Stomach smooth muscle (tissue), 2 donors: Measurements from ENCODE around the gene PLCD1.
"Not testable (repeated sequence)": the region's sequence is repeated elsewhere in the genome, so short reads cannot be mapped to it uniquely, and the experiment has no call there.

ENCODE experiments used
- H3K27ac ChIP-seq: one replicate; pipeline ENCODE4 v1.7.0; 2013; ENCODE audit warnings: mild to moderate bottlenecking, low read length, inconsistent platforms
- H3K27me3 ChIP-seq, 2 donors: one replicate each; pipeline ENCODE4 v1.7.0; 2013; ENCODE audit warnings: low read length in 2 of 2; ENCODE audit not compliant: insufficient read depth in 2 of 2, control insufficient read depth in 1 of 2
- H3K36me3 ChIP-seq, 2 donors: one replicate each; pipeline ENCODE4 v1.7.0; 2013; ENCODE audit warnings: low read length in 2 of 2; ENCODE audit not compliant: control insufficient read depth in 2 of 2, insufficient read depth in 2 of 2
- H3K4me1 ChIP-seq: one replicate; pipeline ENCODE4 v1.7.0; 2013; ENCODE audit warnings: low read length; ENCODE audit not compliant: control insufficient read depth, insufficient read depth
- H3K4me3 ChIP-seq, 2 donors: one replicate each; pipeline ENCODE4 v1.7.0; 2013; ENCODE audit warnings: low read length in 2 of 2
- H3K9ac ChIP-seq, 2 donors: one replicate each; pipeline ENCODE4 v1.7.0; 2013; ENCODE audit warnings: low read length in 2 of 2, mild to moderate bottlenecking in 1 of 2
- H3K9me3 ChIP-seq, 2 donors: one replicate each; pipeline ENCODE4 v1.7.0; 2013; ENCODE audit warnings: low read length in 2 of 2; ENCODE audit not compliant: control insufficient read depth in 2 of 2
- donor health status: healthy.
- donor health status: Pancreatic carcinoma.

Gene PLCD1

DNA sequence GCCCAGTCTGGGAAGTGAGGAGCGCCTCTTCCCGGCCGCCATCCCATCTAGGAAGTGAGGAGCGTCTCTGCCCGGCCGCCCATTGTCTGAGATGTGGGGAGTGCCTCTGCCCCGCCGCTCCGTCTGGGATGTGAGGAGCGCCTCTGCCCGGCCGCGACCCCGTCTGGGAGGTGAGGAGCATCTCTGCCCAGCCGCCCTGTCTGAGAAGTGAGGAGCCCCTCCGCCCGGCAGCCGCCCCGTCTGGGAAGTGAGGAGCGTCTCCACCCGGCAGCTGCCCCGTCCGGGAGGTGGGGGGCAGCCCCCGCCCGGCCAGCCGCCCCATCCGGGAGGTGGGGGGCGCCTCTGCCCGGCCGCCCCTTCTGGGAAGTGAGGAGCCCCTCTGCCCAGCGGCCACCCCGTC, 23.8 kb upstream of the PLCD1 start:
- not testable (repeated sequence) for H3K27me3 ChIP-seq, H3K9ac ChIP-seq, H3K27ac ChIP-seq, H3K4me1 ChIP-seq, H3K4me3 ChIP-seq, H3K9me3 ChIP-seq, H3K36me3 ChIP-seq

GRCh38 chr3:38051131-38051530, 21.7 kb upstream of the PLCD1 start:
- H3K4me1 ChIP-seq = no peaks in the 10 kb centered on the region
- no peaks in the 10 kb centered on the region for H3K9me3 ChIP-seq
- H3K36me3 ChIP-seq = no peaks in the 10 kb centered on the region
- H3K27me3 ChIP-seq = peaks cover 0 to 3% of the 10 kb centered on the region in 2 donors
- no peak overlapping the region for H3K9ac ChIP-seq
- no peak overlapping the region for H3K4me3 ChIP-seq
- H3K27ac ChIP-seq = no peak overlapping the region

GRCh38 chr3:38049358-38050126, 20.1 kb upstream of the PLCD1 start:
- Histone ChIP-seq H3K4me3 (no peak overlapping the region), H3K9me3 (no peaks in the 10 kb centered on the region), H3K36me3 (no peaks in the 10 kb centered on the region), H3K9ac (no peak overlapping the region), H3K27me3 (peaks cover 0 to 3% of the 10 kb centered on the region in 2 donors), H3K4me1 (no peaks in the 10 kb centered on the region), H3K27ac (no peak overlapping the region)

GRCh38 chr3:38047896-38048295, 18.5 kb upstream of the PLCD1 start:
- Histone ChIP-seq H3K9me3 (no peaks in the 10 kb centered on the region), H3K27ac (no peak overlapping the region), H3K36me3 (no peaks in the 10 kb centered on the region), H3K27me3 (peaks cover 0 to 3% of the 10 kb centered on the region in 2 donors), H3K9ac (no peak overlapping the region), H3K4me3 (no peak overlapping the region), H3K4me1 (no peaks in the 10 kb centered on the region)

GRCh38 chr3:38046821-38047220, 17.4 kb upstream of the PLCD1 start:
- Histone ChIP-seq H3K36me3 (no peaks in the 10 kb centered on the region), H3K9ac (no peak overlapping the region), H3K27me3 (no peaks in the 10 kb centered on the region), H3K9me3 (no peaks in the 10 kb centered on the region), H3K27ac (no peak overlapping the region), H3K4me3 (no peak overlapping the region), H3K4me1 (no peaks in the 10 kb centered on the region)

GRCh38 chr3:38046027-38046426, 16.6 kb upstream of the PLCD1 start:
- Histone ChIP-seq H3K36me3 (no peaks in the 10 kb centered on the region), H3K27me3 (no peaks in the 10 kb centered on the region), H3K4me3 (no peak overlapping the region), H3K27ac (no peak overlapping the region), H3K9ac (no peak overlapping the region), H3K9me3 (no peaks in the 10 kb centered on the region), H3K4me1 (no peaks in the 10 kb centered on the region)

- no peak overlapping the region for H3K4me3 ChIP-seq
- no peaks in the 10 kb centered on the region for H3K36me3 ChIP-seq
- H3K27ac ChIP-seq = no peak overlapping the region
- no peaks in the 10 kb centered on the region for H3K27me3 ChIP-seq
- no peaks in the 10 kb centered on the region for H3K9me3 ChIP-seq
- H3K9ac ChIP-seq = no peak overlapping the region
- H3K4me1 ChIP-seq = peaks cover 10% of the 10 kb centered on the region
Observed at GRCh38 chr3:38043486-38043885, 14.0 kb upstream of the PLCD1 start.

- Histone ChIP-seq H3K4me3 (no peak overlapping the region), H3K4me1 (peaks cover 10% of the 10 kb centered on the region), H3K9ac (no peak overlapping the region), H3K27ac (no peak overlapping the region), H3K27me3 (no peaks in the 10 kb centered on the region), H3K9me3 (no peaks in the 10 kb centered on the region), H3K36me3 (no peaks in the 10 kb centered on the region)
Observed at GRCh38 chr3:38040401-38040800, 11.0 kb upstream of the PLCD1 start.

DNA sequence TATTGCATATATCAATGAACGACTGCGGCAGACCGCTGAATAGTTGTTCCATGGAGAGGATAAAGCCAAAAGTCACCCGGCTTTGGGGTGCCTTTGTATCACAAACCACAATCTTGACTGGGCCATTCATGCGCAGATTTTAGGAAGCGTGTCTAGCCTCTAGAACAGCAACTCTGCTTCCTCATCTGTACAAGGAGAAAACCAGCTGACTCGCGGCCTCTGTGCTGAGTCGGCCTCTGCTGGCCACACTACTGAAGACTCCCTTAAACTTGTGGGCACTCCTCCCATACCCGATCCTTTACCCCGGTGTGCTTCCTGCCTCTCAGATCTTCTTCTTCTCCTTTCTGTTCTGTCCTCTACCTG, 10.4 kb upstream of the PLCD1 start:
- H3K27me3 ChIP-seq = no peaks in the 10 kb centered on the region
- no peak overlapping the region for H3K27ac ChIP-seq
- H3K9ac ChIP-seq = peak overlapping the region in 1 of 2 donors; percentile 47
- H3K4me1 ChIP-seq = peaks cover 10% of the 10 kb centered on the region
- no peaks in the 10 kb centered on the region for H3K36me3 ChIP-seq
- peak overlapping the region; percentile 73 to 78 for H3K4me3 ChIP-seq
- H3K9me3 ChIP-seq = no peaks in the 10 kb centered on the region

GRCh38 chr3:38039101-38039898, 9.9 kb upstream of the PLCD1 start, which contains the start of gene DLEC1:
TSS of gene DLEC1 (plus strand) at chr3:38039208. CDS start at chr3:38039226, 18 bp downstream.
- H3K36me3 ChIP-seq = no peaks in the 10 kb centered on the region
- no peak within 1 kb of the TSS for H3K27ac ChIP-seq
- peaks cover 10% of the 10 kb centered on the region for H3K4me1 ChIP-seq
- peak within 1 kb of the TSS; percentile 73 to 78 for H3K4me3 ChIP-seq
- H3K27me3 ChIP-seq = no peaks in the 10 kb centered on the region
- no peaks in the 10 kb centered on the region for H3K9me3 ChIP-seq
- peak within 1 kb of the TSS; percentile 24 to 47 for H3K9ac ChIP-seq

- Histone ChIP-seq H3K4me3 (peak overlapping the region in 1 of 2 donors; percentile 73), H3K27ac (no peak overlapping the region), H3K27me3 (no peaks in the 10 kb centered on the region), H3K9ac (no peak overlapping the region), H3K9me3 (no peaks in the 10 kb centered on the region), H3K4me1 (peaks cover 10% of the 10 kb centered on the region), H3K36me3 (no peaks in the 10 kb centered on the region)
Observed at GRCh38 chr3:38038447-38038911, 9.0 kb upstream of the PLCD1 start.
